Smooth muscle cell (in vitro differentiated cells): ENCODE results near the gene SLC43A2. TPM values are rescaled to one million over a fixed set of nuclear protein-coding genes. Genes with fewer than 3 reads are reported as not detected.
"Not testable (repeated sequence)": the region's sequence is repeated elsewhere in the genome, so short reads cannot be mapped to it uniquely, and the experiment has no call there.

Source experiments
- DNase-seq: peaks from one replicate; lab custom pipeline; 2025; ENCODE audit not compliant: unreplicated experiment; lab: John Stamatoyannopoulos, UW
- H2AFZ ChIP-seq: fragments of 200-600 bp; sonication (generic); 2 replicates; pipeline ENCODE4 v1.6.0; 2016; ENCODE audit warnings: antibody characterized with exemption, low read depth, mild to moderate bottlenecking
- H3F3A ChIP-seq: fragments of 200-600 bp; sonication (generic); 2 replicates; pipeline ENCODE4 v1.6.0; 2017; ENCODE audit warnings: antibody characterized with exemption, low read depth
- H3K27ac ChIP-seq: fragments of 200-600 bp; sonication (generic); 2 replicates; pipeline ENCODE4 v1.5.1; 2016; ENCODE audit warnings: low read depth, mild to moderate bottlenecking
- H3K27me3 ChIP-seq: fragments of 200-600 bp; sonication (generic); 2 replicates; pipeline ENCODE4 v1.6.1; 2016; ENCODE audit warnings: low read depth, mild to moderate bottlenecking
- H3K36me3 ChIP-seq: fragments of 200-600 bp; sonication (generic); 2 replicates; pipeline ENCODE4 v1.5.1; 2016; ENCODE audit warnings: low read depth
- H3K4me1 ChIP-seq: fragments of 200-600 bp; sonication (generic); 2 replicates; pipeline ENCODE4 v1.5.1; 2016; ENCODE audit warnings: low read depth
- H3K4me2 ChIP-seq: fragments of 200-600 bp; sonication (generic); 2 replicates; pipeline ENCODE4 v1.6.0; 2016; ENCODE audit warnings: mild to moderate bottlenecking
- H3K4me3 ChIP-seq: fragments of 200-600 bp; sonication (generic); 2 replicates; pipeline ENCODE4 v1.5.1; 2016; ENCODE audit warnings: mild to moderate bottlenecking
- H3K79me2 ChIP-seq: fragments of 200-600 bp; sonication (generic); 2 replicates; pipeline ENCODE4 v1.6.0; 2016; ENCODE audit warnings: low read depth, mild to moderate bottlenecking
- H3K9ac ChIP-seq: fragments of 200-600 bp; sonication (generic); 2 replicates; pipeline ENCODE4 v1.6.0; 2016; ENCODE audit warnings: low read depth
- H3K9me3 ChIP-seq: fragments of 200-600 bp; sonication (generic); replicated peaks from 2 replicates; pipeline ENCODE4 v1.5.1; 2016; ENCODE audit warnings: low read depth
- H4K20me1 ChIP-seq: fragments of 200-600 bp; sonication (generic); 2 replicates; pipeline ENCODE4 v1.6.0; 2016; ENCODE audit warnings: low read depth
- WGBS: methylation state at CpG from one replicate; pipeline ENCODE4 v1.1.7; 2016; ENCODE audit warnings: low lambda C conversion rate; 5-methylcytosine and 5-hydroxymethylcytosine counted together
- polyA plus RNA-seq: library from polyadenylated mRNA; unstranded; fragments of >200 nt; fragmentation: Nextera tagmentation; extraction: Ambion mirVana; gene quantifications from 2 replicates; pipeline ENCODE4 v1.2.1, GENCODE V29; 2016
- total RNA-seq: library from RNA; depleted of rRNA; stranded (reverse); fragments of >200 nt; gene quantifications from 2 replicates; pipeline ENCODE4 v1.2.3, GENCODE V29; 2014
- TF ChIP-seq, protein P1 (sequence below): fragments of 200-600 bp; sonication (generic); IDR thresholded peaks from 2 replicates; pipeline ENCODE4 v1.5.1; 2017; ENCODE audit warnings: borderline replicate concordance, mild to moderate bottlenecking, antibody characterized with exemption; ENCODE audit not compliant: insufficient read depth, poor library complexity, severe bottlenecking

The SLC43A2 gene
- total and polyA plus RNA-seq, 2 experiments from 2014 or later: 3.8 to 5.3 TPM

DNA sequence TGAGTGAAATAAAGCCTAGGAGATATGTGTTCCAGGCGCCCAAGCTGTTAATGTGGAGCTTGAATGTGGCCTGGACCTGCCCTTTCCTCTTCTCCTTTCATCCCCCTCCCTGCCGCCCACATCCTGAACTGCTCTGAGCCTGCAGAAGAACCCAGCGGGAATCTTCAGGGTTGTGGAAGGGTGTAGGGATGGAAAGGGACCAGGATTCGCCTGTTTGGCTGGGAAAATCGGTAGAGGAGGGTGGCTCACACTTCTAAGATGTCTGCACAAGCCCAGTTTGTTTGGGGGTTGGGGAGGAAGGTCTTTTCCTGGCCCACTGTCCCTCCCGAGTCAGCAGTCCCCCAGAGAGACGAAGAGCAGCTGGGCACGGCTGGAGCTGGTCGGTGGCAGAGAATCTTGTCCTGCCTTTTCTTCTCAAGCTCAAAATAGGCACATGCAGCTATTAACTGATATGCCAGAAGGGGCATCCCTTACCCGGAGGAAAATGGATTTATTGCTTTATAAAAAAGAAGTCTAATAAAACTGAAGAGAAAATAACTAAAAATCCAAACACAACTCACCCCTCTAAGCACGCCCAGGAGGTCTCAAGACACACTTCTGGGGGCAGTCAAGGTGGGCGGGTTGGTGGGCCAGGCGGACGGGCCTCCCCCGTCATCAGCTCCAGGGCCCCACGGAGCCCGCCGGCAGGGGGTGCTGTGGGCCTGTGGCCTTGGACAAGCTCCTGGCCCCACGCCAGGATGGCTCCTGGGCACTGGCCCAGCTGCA, 54.5 kb downstream of the SLC43A2 start:
- no peak overlapping the region for H3K9ac ChIP-seq
- no peaks in the 10 kb centered on the region for H3K4me1 ChIP-seq
- H2AFZ ChIP-seq: peak overlapping the region; percentile 39
- no peak overlapping the region for H3K27ac ChIP-seq
- TF ChIP-seq, protein P1, sequence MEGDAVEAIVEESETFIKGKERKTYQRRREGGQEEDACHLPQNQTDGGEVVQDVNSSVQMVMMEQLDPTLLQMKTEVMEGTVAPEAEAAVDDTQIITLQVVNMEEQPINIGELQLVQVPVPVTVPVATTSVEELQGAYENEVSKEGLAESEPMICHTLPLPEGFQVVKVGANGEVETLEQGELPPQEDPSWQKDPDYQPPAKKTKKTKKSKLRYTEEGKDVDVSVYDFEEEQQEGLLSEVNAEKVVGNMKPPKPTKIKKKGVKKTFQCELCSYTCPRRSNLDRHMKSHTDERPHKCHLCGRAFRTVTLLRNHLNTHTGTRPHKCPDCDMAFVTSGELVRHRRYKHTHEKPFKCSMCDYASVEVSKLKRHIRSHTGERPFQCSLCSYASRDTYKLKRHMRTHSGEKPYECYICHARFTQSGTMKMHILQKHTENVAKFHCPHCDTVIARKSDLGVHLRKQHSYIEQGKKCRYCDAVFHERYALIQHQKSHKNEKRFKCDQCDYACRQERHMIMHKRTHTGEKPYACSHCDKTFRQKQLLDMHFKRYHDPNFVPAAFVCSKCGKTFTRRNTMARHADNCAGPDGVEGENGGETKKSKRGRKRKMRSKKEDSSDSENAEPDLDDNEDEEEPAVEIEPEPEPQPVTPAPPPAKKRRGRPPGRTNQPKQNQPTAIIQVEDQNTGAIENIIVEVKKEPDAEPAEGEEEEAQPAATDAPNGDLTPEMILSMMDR: peak; percentile 89
- no peaks in the 10 kb centered on the region for H3K9me3 ChIP-seq
- 32% methylated on average over 19 of the region's 19 CpGs for WGBS
- H3K79me2 ChIP-seq: no peaks in the 10 kb centered on the region
- peak; percentile 78 for DNase-seq
- H3F3A ChIP-seq: peaks cover 5% of the 10 kb centered on the region
- H3K27me3 ChIP-seq: no peaks in the 10 kb centered on the region
- no peaks in the 10 kb centered on the region for H4K20me1 ChIP-seq
- H3K4me2 ChIP-seq: peak overlapping the region; percentile 18
- H3K36me3 ChIP-seq: no peaks in the 10 kb centered on the region
- H3K4me3 ChIP-seq: no peak overlapping the region

DNA sequence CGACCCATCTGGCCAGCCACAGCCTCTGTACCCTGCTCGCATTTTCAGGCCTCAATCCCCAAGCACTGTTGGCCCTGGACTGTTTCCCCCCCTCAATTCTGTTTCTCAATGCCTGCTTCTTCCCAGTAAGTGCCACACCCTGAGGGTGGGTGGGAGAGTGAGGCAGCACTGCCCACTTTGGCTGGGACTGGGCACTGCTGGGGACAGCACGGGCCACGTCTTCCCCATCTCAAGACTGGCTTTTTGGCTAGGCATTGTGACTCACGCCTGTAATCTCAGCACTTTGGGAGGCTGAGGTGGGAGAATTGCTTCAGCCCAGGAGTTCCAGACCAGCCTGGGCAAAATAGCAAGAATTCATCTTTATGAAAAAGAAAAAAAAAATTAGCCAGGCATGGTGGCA, 56.0 kb downstream of the SLC43A2 start:
- not testable (repeated sequence) for H3K27ac ChIP-seq, H3K4me1 ChIP-seq, H4K20me1 ChIP-seq, H3K4me2 ChIP-seq, H3K4me3 ChIP-seq, H3F3A ChIP-seq, H2AFZ ChIP-seq, H3K27me3 ChIP-seq, DNase-seq, H3K79me2 ChIP-seq, H3K36me3 ChIP-seq, H3K9me3 ChIP-seq, H3K9ac ChIP-seq
- WGBS: 83% methylated on average over 5 of the region's 5 CpGs

DNA sequence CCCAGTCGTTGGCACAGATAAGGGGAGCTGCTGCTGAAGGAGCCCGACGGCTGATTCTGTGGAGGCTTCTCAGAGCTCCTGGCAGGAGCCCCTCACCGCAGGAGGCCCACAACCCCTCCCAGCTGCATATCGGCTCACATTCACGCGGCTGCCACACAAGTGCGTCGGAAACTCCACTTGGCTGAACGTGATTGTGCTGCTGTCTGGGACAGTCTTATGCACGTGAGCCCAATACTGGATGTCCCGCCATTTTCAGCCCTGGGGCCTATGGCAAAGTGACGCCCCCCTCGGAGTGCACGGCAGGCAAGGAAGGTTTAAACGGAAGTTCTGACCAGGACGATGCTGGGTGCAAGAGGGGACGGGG, 57.3 kb downstream of the SLC43A2 start:
- TF ChIP-seq, protein P1: no peak
- H3K36me3 ChIP-seq: no peaks in the 10 kb centered on the region
- H3K79me2 ChIP-seq: no peaks in the 10 kb centered on the region
- H3K4me2 ChIP-seq: no peak overlapping the region
- H3K9ac ChIP-seq: no peak overlapping the region
- 88% methylated on average over 18 of the region's 18 CpGs for WGBS
- no peaks in the 10 kb centered on the region for H4K20me1 ChIP-seq
- H3K4me1 ChIP-seq: no peaks in the 10 kb centered on the region
- DNase-seq: no peak
- no peak overlapping the region for H2AFZ ChIP-seq
- no peaks in the 10 kb centered on the region for H3K27me3 ChIP-seq
- no peak overlapping the region for H3K4me3 ChIP-seq
- no peaks in the 10 kb centered on the region for H3K9me3 ChIP-seq
- H3F3A ChIP-seq: peaks cover 5% of the 10 kb centered on the region
- H3K27ac ChIP-seq: no peak overlapping the region

DNA sequence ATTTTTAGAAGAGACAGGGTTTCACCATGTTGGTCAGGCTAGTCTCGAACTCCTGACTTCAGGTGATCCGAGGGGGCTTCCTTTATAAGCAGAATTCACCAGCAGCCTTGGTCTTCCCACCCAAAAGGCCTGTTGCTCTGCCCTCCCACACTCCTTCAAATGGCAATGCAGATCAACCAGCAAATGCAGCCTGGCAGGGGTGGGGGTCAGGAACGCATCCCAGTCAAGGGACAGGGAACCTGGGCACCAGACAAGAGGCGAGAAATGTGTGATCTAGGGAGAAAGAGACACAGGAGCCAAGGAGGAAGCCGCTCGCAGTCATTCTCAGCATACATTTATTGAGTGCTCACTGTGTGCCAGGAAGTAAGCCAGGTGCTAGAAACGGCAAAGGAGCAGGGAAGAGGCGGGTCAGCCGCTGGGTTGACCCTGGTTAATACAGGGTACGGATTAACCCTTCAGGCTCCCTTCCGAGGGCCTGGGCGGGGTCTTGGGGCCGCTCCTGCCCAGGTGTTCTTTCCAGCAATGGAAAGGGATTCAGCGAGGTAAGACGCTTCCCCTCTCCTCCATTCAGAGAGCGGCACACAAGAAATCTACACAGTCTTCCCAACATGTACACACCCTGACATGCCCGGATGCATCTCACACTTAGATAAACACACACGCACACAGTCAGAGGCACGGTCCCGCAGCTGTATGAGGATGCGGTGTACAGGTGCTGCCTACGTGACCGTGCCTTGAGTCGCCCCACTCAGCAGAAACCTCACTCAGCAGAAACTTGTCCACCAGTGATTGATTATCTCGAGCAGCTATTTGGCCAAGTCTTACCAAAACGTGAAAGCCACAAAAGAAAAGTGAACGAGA, 59.5 kb downstream of the SLC43A2 start:
- Histone ChIP-seq H3K4me1 (no peaks in the 10 kb centered on the region), H2AFZ (no peak overlapping the region), H3K27ac (no peak overlapping the region), H3F3A (peaks cover 4% of the 10 kb centered on the region), H3K27me3 (no peaks in the 10 kb centered on the region), H3K9me3 (no peaks in the 10 kb centered on the region), H3K4me2 (no peak overlapping the region), H3K4me3 (no peak overlapping the region), H3K9ac (no peak overlapping the region), H3K36me3 (no peaks in the 10 kb centered on the region), H3K79me2 (no peaks in the 10 kb centered on the region), H4K20me1 (no peaks in the 10 kb centered on the region)
- TF ChIP-seq, protein P1: no peak
- WGBS: 85% methylated on average over 27 of the region's 27 CpGs
- no peak for DNase-seq
